Astrocyte of the hippocampus (primary cell): ENCODE measurements around the gene ZRANB3.
"Not testable (repeated sequence)": the region's sequence is repeated elsewhere in the genome, so short reads cannot be mapped to it uniquely, and the experiment has no call there.

Experiments
- DNase-seq: peaks from one replicate; pipeline ENCODE4 v3.0.0; 2011; ENCODE audit warnings: low read depth, low spot score

Gene ZRANB3

GRCh38 chr2:135125940-135126339, 405.1 kb downstream of the ZRANB3 start:
- no peak for DNase-seq

- DNase-seq = no peak
Observed at GRCh38 chr2:135124924-135125886, 405.8 kb downstream of the ZRANB3 start.

GRCh38 chr2:135121658-135122039, 409.4 kb downstream of the ZRANB3 start:
- DNase-seq = not testable (repeated sequence)

GRCh38 chr2:135121016-135121657, 409.9 kb downstream of the ZRANB3 start:
- no peak for DNase-seq

GRCh38 chr2:135119582-135119981, 411.4 kb downstream of the ZRANB3 start:
- no peak for DNase-seq

- no peak for DNase-seq
Observed at GRCh38 chr2:135113322-135113721, 417.7 kb downstream of the ZRANB3 start.

- not testable (repeated sequence) for DNase-seq
Observed at GRCh38 chr2:135105513-135106316, 425.3 kb downstream of the ZRANB3 start.

GRCh38 chr2:135103843-135104242, 427.2 kb downstream of the ZRANB3 start:
- no peak for DNase-seq

- no peak for DNase-seq
Observed at GRCh38 chr2:135099802-135100483, 431.1 kb downstream of the ZRANB3 start.

- DNase-seq = no peak
Observed at GRCh38 chr2:135097532-135098231, 433.3 kb downstream of the ZRANB3 start.

- DNase-seq = no peak
Observed at GRCh38 chr2:135096665-135097446, 434.2 kb downstream of the ZRANB3 start.

- DNase-seq = no peak
Observed at GRCh38 chr2:135095591-135095990, 435.4 kb downstream of the ZRANB3 start.

- DNase-seq = no peak
Observed at GRCh38 chr2:135094508-135094907, 436.5 kb downstream of the ZRANB3 start.

GRCh38 chr2:135093670-135094330, 437.2 kb downstream of the ZRANB3 start:
- DNase-seq = no peak

GRCh38 chr2:135093193-135093592, 437.8 kb downstream of the ZRANB3 start:
- no peak for DNase-seq

- no peak for DNase-seq
Observed at GRCh38 chr2:135091681-135092080, 439.3 kb downstream of the ZRANB3 start.

GRCh38 chr2:135089597-135089996, 441.4 kb downstream of the ZRANB3 start:
- not testable (repeated sequence) for DNase-seq
